ENCODE results near the gene POLG2. TPM values are rescaled to one million over a fixed set of nuclear protein-coding genes. Genes with fewer than 3 reads are reported as not detected.
A peak's percentile ranks its signal among the peaks of the same experiment; 100 is the strongest.

Gene POLG2
- total RNA-seq, 1 donor from 2014 or later: 22.9 TPM

DNA sequence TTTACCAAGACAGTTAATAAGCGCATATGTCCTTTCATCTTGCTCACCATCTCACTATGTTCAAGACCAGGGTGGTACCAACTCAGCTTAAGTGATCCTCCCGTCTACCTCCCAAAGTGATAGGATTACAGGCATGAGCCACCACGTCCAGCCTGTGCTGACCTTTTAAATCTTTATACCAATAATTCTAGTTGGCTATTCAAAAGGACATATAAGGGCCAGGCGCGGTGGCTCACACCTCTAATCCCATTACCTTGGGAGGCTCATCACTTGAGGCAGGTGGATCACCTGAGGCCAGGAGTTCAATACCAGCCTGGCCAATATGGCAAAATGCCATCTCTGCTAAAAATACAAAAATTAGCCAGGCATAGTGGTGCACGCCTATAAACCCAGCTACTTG is 12.3 kb upstream of the POLG2 start:
- Mint-ChIP-seq H3K36me3 (peaks cover 50% of the 10 kb centered on the region), H3K27ac (no peak overlapping the region), H3K27me3 (peaks cover 12% of the 10 kb centered on the region), H3K9me3 (no peaks in the 10 kb centered on the region), H3K4me3 (peak overlapping the region; percentile 78), H3K4me1 (ENCODE audit: unreplicated experiment) (peaks cover 12% of the 10 kb centered on the region)
- TF ChIP-seq, protein P1, sequence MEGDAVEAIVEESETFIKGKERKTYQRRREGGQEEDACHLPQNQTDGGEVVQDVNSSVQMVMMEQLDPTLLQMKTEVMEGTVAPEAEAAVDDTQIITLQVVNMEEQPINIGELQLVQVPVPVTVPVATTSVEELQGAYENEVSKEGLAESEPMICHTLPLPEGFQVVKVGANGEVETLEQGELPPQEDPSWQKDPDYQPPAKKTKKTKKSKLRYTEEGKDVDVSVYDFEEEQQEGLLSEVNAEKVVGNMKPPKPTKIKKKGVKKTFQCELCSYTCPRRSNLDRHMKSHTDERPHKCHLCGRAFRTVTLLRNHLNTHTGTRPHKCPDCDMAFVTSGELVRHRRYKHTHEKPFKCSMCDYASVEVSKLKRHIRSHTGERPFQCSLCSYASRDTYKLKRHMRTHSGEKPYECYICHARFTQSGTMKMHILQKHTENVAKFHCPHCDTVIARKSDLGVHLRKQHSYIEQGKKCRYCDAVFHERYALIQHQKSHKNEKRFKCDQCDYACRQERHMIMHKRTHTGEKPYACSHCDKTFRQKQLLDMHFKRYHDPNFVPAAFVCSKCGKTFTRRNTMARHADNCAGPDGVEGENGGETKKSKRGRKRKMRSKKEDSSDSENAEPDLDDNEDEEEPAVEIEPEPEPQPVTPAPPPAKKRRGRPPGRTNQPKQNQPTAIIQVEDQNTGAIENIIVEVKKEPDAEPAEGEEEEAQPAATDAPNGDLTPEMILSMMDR (conservative IDR thresholded peaks at IDR 0.05): no peak
- DNase-seq (ENCODE audit: extremely low spot score, unreplicated experiment): no peak

DNA sequence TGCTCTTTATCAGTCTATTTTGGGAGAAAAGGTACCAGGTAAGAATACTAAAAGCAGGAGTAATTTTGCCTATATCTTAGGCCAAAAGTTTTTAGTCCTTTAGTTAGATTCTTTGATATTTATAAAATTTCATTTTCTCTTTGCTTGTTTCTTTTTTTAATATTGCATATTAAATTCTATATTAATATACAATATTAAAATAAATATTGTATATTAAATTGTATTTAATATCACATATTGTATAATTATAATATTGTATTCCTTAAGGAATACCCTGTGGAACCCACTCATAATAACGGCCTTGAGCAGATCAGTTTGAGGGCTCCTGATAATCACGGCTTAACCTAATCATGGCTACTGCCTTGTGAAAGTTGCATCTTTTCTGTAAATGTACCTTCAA is 11.8 kb upstream of the POLG2 start:
- H3K4me3 Mint-ChIP-seq: peak overlapping the region; percentile 98
- H3K9me3 Mint-ChIP-seq: no peaks in the 10 kb centered on the region
- DNase-seq (ENCODE audit: extremely low spot score, unreplicated experiment): no peak
- H3K4me1 Mint-ChIP-seq (ENCODE audit: unreplicated experiment): peaks cover 17% of the 10 kb centered on the region
- H3K27ac Mint-ChIP-seq: no peak overlapping the region
- H3K27me3 Mint-ChIP-seq: peaks cover 12% of the 10 kb centered on the region
- TF ChIP-seq, protein P1 (conservative IDR thresholded peaks at IDR 0.05): no peak
- H3K36me3 Mint-ChIP-seq: peaks cover 53% of the 10 kb centered on the region

DNA sequence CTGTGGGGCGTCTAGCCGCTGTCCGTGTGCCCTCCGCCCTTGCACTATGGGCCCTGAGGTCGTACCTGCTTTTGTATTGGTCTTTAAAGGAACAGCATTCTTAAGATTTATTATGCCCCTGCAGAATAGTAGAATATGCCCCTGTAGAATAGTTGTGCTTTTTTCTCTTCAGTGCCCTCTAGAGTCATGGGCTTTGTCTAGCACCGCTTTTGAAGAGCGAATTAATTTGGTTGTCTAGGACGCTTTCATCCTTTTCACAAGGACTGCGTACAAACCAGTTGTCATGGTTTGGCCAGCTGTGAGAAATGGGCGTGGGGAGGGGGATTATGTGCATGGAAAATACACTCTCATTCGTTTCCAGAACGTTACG is 10.5 kb upstream of the POLG2 start:
- Mint-ChIP-seq H3K4me1 (ENCODE audit: unreplicated experiment) (peaks cover 18% of the 10 kb centered on the region), H3K36me3 (peaks cover 60% of the 10 kb centered on the region), H3K9me3 (no peaks in the 10 kb centered on the region), H3K27ac (peak overlapping the region; percentile 100), H3K4me3 (peak overlapping the region; percentile 98), H3K27me3 (peaks cover 12% of the 10 kb centered on the region)
- TF ChIP-seq, protein P1 (conservative IDR thresholded peaks at IDR 0.05): peak; percentile 54
- no peak for DNase-seq (ENCODE audit: extremely low spot score, unreplicated experiment)

DNA sequence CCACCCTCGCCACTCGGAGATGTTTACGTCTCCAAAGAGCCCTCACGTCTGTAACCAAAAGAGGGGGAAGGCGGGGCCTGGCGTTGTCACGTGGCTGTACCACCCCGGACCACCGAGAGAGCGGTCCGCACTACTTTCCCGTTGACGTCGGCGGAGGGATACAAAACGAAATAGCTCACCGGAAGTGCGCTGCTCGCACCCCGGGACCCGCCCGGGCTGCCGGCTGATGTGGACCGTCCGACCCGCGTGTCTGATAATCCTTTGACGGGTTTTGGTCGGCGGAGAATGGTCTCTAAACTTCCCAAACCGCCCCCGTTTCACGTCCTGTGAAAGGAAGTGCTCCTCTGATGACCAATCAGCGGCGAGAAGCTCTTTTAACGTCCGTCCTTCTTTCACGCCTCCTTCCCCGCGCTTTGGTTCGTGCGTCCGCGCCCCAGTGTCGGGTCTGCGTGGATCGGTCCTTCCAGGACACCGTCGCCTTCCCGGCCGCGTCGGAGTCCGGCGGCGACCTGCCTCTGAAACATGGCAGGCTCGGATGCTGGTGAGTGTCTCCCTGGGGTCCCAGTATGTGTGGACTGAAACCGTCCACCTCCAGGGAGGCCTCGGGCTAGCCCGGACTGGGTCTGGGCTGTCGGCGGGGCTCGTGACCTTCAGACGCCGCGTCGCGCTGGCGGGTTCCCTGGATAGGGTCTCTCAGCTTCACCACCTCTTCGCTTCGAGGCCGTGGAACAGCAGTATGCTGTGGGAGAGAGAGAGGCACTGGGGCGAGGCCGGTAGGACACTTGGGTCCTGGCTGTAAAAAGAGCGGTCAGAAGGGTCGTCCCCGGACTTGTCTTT is 9.9 kb upstream of the POLG2 start, which contains the start of gene CEP95:
TSS of gene CEP95 (plus strand) at position 402 of the 837 bp plus-strand sequence. CDS start at position 523, 121 bp downstream.
- H3K9me3 Mint-ChIP-seq: no peaks in the 10 kb centered on the region
- peaks cover 12% of the 10 kb centered on the region for H3K27me3 Mint-ChIP-seq
- H3K27ac Mint-ChIP-seq: peak within 1 kb of the TSS; percentile 100
- peaks cover 63% of the 10 kb centered on the region for H3K36me3 Mint-ChIP-seq
- H3K4me3 Mint-ChIP-seq: peak within 1 kb of the TSS; percentile 98
- peaks cover 24% of the 10 kb centered on the region for H3K4me1 Mint-ChIP-seq (ENCODE audit: unreplicated experiment)
- TF ChIP-seq, protein P1 (conservative IDR thresholded peaks at IDR 0.05): no peak
- DNase-seq (ENCODE audit: extremely low spot score, unreplicated experiment): peak; percentile 97

DNA sequence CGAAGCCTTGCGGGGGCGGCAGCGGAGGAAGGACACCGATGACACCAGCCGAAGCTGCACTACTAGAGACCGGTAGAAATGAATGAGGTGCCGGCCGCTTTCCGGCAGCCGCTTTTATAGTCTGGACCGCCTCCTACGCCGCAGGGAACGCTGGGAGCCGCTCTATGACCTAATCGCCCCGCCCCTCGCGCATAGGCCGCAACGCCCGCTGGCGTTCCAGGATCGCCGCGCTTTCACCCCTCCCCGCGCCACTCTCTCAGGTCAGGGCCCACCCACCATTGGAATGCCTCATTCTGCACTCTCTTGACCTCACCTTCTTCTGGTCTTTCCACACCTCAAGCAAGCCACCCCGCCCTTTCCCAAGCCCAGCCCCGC is 9.3 kb upstream of the POLG2 start, which contains the start of gene DDX5:
TSS of gene DDX5 (minus strand) at position 89 of the 375 bp plus-strand sequence. CDS start 170 bp downstream, outside the sequence.
- peak; percentile 98 for DNase-seq (ENCODE audit: extremely low spot score, unreplicated experiment)
- TF ChIP-seq, protein P1 (conservative IDR thresholded peaks at IDR 0.05): no peak
- Mint-ChIP-seq H3K36me3 (peaks cover 63% of the 10 kb centered on the region), H3K9me3 (no peaks in the 10 kb centered on the region), H3K27ac (peak within 1 kb of the TSS; percentile 100), H3K27me3 (peaks cover 12% of the 10 kb centered on the region), H3K4me1 (ENCODE audit: unreplicated experiment) (peaks cover 30% of the 10 kb centered on the region), H3K4me3 (peak within 1 kb of the TSS; percentile 98)
